ENCODE data around the gene KLHL22.
"Not testable (repeated sequence)": the region's sequence is repeated elsewhere in the genome, so short reads cannot be mapped to it uniquely, and the experiment has no call there.

Gene KLHL22, protein sequence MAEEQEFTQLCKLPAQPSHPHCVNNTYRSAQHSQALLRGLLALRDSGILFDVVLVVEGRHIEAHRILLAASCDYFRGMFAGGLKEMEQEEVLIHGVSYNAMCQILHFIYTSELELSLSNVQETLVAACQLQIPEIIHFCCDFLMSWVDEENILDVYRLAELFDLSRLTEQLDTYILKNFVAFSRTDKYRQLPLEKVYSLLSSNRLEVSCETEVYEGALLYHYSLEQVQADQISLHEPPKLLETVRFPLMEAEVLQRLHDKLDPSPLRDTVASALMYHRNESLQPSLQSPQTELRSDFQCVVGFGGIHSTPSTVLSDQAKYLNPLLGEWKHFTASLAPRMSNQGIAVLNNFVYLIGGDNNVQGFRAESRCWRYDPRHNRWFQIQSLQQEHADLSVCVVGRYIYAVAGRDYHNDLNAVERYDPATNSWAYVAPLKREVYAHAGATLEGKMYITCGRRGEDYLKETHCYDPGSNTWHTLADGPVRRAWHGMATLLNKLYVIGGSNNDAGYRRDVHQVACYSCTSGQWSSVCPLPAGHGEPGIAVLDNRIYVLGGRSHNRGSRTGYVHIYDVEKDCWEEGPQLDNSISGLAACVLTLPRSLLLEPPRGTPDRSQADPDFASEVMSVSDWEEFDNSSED
- 8.1 to 54.8 (median 39.4) reads per million in 3 experiments for total RNA-seq

DNA sequence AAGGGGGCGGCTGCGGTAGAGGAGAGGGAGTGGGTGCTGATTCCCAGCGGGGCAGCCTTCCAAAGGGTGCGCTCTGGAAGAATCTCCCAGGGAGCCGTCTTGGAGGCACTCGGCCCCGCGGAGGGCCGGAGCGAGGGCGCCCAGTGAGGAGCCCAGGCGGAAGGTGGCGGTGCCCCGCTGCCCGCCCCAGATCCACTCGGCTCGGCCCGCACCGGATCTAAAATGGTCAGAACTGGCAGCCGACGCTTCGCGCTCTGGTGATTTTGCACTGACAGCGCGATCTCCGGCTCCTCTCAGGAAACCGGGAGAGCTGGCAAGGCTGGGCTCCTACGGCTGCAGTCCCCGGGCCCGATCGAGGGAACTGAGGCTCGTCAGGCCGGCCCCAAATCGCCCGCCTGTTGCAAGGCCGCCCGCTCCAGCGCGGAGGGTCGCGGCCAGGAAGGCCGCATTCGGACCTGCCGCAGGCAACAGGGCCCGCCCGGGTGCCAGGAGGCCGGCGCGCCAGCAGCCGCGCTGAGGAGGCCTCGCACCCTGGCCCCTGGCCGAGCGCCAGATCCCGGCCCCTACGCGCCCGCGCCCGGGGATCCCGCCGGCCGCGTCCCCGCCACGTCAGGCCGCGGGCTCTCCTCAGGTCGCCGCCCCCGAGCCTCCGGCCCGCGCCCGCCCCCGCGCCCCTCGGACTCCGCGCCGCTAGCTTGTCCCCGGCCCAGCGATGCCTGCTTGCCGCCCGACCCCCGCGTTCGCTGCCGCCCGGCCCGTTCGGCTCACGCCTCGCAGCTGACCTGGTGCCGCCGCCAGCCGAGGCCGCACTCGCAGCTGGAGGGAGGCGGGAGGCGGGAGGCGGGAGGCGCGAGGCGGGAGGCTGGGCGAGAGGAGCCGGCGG lies at the start of gene KLHL22:
Gene KLHL22 (minus strand): TSS at position 818 of the 883 bp plus-strand sequence. CDS start 6,584 bp downstream, outside the sequence.
- DNase-seq, result no peak

DNA sequence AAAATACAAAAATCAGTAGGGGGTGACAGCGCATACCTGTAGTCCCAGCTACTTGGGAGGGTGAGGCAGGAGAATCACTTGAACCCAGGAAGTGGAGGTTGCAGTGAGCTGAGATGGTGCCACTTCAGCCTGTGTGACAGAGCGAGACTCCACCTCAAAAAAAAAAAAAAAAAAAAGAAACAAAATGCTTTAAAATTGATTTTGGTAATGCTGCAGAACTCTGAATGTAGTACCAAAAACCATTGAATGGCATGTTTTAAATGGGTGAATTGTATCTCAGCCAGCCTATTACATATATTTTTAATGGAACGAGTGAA lies 49.7 kb upstream of the KLHL22 start:
- DNase-seq, result not testable (repeated sequence)

DNA sequence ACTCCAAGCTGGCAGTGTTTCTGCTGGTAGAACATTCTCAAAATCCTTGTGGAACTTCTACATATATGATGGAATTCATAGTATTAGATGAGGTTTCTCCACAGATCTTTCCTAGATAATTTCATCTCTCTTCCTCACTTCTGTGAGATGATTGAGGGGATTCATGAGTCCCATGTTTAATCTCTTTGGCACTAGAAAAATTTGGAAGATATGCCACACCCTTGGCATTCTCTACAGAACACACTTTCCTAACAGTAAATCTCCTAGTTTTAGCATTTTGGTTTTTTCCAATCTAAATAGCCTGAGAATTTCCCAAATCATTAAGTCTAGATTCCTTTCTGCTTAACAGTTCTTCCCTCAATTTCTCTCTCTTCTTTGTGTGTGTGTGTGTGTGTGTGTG lies 47.1 kb upstream of the KLHL22 start:
- DNase-seq, result no peak

DNA sequence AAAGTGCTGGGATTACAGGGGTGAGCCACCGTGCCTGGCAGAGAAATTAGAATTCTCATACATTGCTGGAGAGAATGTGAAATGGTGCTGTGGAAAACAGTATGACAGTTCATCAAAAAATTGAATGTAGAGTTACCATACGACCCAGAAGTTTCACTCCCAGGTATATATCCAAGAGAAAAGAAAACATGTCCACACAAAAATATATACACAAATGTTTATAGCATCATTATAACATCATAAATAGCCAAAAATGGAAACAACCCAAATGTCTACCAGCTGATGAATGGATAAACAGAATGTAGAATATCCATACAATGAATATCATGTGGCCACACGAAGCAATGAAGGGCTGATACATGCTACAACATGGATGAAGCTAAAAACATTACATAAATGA lies 46.5 kb upstream of the KLHL22 start:
- DNase-seq, result no peak

DNA sequence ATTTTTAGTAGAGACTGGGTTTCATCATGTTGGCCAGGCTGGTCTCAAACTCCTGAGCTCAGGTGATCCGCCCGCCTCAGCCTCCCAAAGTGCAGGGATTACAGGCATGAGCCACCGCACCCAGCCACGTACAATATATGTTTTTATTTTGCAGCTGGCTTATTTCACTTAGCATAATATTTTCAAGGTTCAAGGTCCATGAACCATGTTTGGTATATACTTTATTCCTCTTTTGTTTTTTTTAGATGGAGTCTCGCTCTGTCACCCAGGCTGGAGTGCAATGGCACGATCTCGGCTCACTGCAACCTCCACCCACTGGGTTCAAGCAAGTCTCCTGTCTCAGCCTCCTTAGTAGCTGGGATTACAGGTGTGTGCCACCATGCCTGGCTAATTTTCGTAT lies 43.3 kb upstream of the KLHL22 start:
- DNase-seq, result not testable (repeated sequence)

DNA sequence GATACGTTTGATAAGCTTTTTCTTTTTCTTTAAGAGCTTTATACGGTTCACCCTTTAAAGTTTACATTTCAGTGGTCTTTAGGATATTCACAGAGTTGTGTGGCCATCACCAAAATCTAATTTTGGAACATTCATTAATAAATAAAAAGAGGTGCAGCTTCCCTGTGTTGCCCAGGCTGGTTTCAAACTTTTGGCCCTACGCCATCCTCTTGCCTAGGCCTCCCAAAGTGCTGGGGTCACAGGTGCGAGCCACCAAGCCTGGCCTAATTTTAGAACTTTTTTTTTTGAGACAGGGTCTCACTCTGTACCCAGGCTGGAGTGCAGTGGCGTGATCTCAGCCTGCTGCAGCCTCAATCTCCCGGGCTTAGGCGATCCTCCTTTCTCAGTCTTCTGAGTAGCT lies 42.4 kb upstream of the KLHL22 start:
- no peak for DNase-seq

DNA sequence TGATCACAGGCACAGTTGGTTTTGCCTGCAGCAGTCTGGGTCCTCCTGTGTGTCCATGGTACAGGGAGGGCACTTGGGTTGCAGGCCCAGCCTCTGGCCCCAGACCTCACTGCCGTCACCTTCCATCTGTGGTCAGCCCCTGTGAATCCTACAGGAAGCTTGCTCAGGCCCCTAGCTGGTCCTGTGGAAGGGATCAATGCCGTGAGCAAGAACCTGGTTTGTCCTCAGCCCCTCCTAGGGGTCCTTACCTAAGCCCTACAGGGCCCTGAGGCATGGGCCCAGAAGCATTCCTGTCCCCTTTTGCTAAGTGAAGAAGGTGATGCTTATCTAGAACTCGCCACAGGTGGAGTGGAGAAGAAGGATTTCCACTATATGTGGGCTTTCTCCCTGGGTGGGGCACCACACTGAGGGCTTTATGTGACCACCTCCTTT lies 41.7 kb upstream of the KLHL22 start:
- no peak for DNase-seq

DNA sequence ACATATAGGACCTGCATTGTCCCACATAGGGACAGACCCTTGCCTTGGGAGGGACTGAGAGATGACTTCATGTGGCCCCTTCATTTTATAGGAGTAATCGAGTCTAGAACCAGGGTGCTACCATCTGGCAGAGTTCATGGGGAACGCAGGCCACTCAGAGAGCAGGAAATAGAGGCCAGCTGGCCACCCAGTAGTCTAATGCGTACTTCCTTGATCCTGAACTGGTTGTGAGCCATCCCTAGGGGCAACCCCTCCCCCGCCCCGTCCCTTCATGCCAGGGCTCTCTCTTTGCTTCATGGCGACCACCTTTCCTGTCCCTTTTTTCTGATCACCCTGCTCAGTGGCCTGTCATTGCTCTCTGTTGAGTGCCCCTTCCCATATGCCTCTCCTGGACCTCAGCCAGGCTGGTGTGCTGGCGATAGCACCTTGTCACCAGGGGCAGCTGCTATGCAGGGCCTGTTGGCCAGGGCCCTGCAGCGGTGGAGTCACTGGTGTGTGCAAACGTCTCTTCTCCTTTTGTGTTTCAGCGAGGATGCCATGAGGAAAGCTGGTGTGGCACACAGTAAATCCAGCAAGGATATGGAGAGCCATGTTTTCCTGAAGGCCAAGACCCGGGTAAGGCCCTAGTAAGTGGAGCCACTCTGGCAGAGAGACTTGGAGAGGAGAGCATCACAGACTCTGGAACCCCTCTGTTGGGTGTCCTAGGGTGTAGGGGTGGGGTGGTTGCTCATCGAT lies 41.2 kb upstream of the KLHL22 start:
- DNase-seq, result no peak

DNA sequence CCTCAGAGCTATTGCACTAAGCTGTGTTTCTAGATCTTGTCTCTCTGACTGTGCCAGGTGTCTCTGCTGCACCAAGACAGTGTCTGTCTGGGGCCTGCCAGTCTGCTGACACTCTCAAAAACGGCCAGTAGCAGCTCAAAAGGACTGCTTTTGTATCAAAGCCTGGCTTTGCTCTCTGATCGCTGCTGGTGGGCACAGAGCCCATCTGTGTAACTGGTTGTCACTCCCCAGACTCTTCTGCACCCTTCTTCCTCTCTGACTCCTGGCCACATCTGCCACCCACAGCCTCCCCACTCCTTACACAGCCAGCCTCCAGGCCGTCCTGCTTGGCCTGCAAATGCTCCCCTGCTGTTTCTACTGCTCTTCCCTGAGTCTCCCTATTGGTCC lies 38.3 kb upstream of the KLHL22 start:
- no peak for DNase-seq

DNA sequence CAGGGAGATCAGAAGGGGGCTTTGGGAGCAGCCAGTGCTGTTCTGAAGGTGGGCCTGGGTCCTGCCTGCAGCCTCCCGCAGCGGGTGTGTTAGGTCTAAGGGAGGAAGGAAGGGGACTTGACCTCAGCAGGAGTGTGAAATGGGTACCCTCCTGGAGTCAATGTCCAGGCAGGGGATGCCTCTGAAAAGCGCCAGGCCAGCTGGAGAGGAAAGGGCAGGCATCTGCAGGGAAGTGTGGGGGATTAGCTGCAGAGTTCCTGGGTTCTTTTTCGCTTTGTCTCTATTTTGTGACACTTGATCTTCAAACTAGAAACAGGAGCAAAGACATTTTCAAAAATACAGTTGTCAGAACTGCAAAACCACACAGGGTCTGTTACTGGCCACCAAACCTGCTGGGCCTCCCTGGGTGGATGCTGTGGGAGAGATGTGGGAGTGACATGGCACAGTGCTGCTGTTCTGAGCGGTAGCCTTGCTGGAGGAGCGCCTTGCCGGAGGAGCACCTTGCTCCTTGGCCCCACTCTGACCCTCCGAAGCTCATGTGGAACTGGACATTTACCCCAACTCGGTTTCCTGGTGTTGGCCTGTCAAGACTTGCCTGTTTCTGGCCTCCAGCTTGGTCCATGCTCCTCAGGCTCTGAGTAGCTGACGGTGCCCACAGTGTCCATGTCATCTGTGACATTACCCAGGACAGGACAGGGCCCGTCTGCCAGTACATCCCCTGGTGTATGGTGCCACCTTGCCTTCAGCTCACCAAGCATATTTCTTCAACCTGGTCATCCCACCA lies 37.7 kb upstream of the KLHL22 start:
- DNase-seq, result no peak

DNA sequence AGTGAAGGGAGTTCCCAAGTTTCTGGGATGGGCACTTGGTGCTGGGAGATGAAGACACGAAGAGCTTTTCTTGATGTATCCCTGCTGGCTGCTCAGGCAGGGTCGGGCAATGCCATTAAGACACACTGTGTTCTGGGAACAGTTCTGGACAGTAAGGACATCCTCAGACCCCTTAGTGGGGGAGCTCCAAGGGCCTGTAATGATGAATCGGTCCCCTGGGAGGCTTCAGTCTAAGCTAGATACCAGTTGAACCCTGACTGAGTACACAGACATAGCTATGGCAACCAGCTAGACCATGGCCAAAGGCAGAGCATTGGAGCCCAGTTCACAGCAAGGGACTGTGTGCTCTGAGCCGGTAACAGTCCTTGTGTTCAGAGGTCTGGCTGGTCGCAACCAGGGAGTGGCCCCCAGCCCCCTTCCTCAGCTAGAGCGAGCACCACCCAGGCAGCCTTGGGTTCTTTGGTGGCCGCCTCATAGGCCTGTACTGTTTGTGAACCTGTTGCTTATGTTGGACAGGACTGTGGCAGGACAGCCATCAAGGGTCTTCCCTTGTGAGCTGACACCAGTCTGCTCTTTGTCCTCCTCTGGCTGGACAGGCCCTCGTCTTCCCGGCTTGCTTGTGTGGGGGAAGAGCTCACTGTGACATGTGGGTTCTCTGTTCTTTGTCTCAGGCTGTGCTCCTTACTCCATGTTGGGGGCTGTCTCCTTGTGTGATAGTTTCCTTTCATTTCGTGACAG lies 36.8 kb upstream of the KLHL22 start:
- no peak for DNase-seq

DNA sequence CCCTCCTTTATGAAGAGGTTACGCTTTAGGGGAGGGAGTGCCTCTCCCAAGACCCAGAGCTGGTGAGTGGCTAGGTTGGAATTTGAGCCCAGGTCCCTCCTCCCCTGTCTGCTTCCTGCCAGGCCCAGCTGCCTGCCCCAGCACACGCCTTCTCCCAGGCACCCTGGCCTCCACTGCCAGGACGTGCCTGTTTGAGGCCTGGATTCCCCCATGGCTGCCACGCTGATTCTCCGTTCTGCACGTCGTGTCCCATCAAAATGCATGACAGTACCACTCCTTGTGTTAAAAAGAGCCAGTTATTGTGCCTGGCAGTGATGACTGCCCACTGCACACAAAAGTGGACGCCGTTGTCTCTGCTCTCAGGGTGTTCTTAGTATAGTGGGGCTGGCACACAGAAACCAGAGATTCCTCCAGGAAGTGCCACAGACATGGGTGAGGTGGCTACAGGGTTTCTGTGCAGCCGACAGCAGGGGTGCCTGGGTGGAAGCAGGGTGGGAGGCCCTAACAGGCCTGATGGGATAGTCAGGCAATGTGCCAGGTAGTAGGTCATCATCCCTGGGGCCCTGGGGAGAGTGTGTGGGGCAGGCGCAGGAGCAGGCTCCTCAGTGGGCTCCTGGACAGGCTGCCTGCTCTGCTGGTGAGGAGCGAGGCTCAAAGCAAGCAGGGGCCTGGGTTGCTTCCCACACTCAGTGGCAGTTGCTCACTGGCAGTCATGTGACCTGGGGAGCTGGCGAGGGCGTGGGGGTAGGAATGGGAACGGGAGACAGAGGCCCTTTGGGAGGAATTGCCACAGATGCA lies 36.0 kb upstream of the KLHL22 start:
- DNase-seq, result no peak

DNA sequence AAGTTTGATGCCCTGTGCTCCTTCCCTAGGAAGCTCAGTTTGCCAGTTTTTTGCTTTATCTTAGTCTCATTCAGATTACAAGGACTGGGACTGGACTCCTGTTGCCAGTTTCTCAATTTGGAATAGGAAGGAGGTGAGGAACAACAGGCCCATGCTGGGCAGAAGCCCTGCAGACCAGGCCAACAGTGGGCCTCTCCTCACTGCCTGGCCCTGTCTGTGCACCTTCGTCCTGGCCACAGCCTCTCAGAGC lies 35.5 kb upstream of the KLHL22 start:
- no peak for DNase-seq

DNA sequence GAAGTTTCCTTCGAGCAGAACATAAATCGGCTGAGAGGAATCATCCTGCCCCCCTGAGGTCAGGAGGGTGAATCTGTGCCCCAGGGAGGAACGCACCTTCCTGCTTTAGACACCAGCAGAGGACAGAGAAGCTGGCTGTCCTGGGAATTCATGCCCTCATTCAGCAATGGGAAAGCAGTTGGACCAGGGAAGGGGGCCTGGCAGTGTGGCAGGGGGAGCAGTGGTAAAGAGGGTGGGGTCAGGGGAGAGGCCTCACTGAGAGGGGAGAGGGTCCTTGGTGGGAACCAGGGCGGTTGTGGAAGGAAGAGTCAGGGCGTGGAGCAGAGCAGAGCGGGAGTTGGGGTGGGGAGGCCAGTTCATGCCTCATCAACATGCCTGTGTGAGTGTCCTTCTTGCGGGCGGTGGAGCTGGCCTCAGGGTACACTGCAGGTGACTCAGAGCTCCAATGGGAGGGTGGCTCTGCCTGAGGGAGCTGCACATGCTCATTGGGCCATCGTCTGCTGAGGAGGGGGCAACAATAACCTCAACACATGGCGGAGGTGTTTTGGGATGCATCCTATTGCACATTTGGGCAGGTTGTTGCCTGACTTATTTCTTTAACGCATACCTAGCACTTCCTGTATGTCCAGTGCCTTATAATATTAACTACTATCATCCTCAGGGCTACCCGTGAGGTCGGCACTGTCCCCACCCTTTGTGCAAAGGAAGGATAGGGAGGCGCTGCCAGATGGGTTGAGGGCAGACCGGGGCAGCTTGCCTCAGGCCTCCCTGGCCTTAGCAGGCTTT lies 35.0 kb upstream of the KLHL22 start:
- DNase-seq, result no peak

DNA sequence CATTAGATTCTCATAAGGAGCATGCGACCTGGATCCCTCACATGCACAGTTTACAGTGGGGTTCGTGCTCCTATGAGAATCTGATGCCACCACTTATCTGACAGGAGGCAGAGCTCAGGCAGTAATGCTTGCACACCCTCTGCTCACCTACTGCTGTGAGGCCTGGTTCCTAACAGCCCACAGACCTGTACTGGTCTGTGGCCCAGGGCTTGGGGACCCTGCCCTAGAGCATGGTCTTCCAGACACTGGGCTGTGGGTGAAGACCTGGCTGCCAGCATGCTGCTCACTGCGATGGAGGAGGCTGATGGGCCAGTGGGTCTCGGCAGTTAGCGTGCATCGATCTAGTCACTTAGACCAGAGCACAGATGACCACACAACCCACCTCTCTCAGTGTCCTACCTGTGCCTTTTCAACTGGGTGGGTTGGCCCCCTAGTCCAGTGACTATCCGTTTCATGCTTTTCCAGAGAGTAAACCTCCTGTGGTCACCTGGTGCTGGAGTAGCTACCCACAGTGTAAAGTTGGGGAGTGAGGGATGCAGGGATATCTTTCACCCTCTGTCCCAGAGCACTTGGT lies 32.9 kb upstream of the KLHL22 start:
- DNase-seq, result no peak

DNA sequence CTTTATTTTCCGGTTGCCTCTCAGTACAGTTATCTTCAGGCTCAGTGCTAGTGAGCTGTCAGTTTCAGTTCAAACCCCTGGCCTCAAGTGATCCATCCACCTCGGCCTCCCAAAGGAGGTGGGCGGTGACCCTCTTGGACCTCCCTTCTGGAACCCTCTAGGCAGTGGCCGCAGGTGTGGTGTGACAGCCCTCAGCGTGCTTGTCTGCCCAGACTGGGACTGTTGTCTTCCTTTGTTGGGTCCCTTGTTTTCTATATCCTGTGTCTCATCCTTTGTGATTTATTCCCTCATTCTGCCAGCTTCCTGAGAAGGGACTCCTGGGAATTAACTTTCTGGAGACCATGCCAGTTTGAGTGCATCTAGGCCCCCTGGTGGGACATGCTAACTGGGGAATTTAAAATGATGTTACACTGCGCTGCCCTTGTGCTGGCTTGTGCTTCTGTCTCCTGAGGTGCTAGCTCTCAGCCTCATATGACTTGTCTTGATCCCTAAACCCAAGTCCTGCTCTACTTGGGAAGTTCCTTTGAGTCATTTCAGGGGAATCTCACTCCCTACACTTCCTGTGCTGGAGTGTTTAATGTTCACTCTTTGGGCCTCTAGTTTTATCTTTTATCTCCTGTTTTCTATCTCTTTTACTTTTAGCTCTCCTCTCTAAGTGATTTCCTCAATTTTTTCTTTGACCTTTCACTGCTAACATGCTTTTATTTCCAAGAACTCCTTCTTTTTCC lies 31.2 kb upstream of the KLHL22 start:
- DNase-seq, result no peak

DNA sequence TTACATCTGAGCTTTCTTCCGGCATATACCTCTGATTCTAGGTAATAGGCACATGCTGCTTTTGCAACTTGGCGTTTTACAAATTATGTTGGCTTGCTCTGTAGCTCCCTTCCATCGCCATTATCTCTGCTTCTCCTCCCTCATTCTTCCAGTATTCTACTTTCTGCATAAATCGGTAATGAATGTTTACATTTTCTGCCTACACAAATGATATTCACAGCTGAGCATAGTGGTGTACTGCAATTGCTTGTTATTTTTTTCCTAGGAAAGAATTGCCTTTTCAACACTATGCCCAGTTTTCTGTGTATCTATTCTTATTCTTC lies 30.7 kb upstream of the KLHL22 start:
- no peak for DNase-seq

DNA sequence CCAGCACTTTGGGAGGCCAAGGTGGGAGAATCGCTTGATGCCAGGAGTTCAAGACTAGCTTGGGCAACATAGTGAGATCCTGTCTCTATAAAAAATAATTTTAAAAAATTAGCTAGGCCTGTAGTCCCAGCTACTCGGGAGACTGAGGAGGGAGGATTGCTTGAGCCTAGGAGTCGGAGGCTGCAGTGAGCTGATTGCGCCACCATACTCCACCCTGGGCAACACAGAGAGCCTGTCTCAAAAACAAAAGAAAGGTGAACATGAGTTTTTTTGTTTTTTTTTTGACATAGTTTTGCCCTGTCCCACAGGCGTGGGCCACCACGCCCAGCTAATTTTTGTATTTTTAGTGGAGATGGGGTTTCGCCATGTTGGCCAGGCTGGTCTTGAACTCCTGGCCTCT lies 29.5 kb upstream of the KLHL22 start:
- DNase-seq, result no peak

DNA sequence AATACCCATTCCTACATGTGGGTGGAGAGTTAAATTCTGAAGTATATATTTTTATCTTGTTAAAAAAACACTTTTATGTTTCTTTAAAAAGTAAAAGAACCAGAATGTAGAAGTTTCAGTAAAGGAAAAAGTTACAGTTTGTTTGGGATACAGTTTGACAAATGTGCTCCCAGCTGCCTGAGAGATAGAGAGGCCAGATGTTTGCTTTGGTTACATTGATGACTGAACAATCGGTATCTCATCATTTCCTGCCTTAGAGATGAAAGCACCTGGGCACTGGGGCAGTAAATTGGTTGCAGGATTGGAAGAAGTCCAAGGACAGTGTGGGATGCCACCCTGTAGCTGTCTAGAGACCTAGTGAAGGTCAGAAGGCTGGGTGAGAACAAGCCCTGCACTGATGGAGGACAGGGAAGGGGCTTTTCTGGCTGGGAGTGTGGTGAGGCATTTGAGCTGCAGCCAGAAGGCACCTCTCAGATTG lies 28.4 kb upstream of the KLHL22 start:
- DNase-seq, result peak; percentile 33
